Measurements from ENCODE around the gene PRKCE. TPM values are rescaled to one million over a fixed set of nuclear protein-coding genes. Genes with fewer than 3 reads are reported as not detected.

The PRKCE gene
- total RNA-seq, 2 donors from 2014 or later: 7.3 to 20.8 TPM

DNA sequence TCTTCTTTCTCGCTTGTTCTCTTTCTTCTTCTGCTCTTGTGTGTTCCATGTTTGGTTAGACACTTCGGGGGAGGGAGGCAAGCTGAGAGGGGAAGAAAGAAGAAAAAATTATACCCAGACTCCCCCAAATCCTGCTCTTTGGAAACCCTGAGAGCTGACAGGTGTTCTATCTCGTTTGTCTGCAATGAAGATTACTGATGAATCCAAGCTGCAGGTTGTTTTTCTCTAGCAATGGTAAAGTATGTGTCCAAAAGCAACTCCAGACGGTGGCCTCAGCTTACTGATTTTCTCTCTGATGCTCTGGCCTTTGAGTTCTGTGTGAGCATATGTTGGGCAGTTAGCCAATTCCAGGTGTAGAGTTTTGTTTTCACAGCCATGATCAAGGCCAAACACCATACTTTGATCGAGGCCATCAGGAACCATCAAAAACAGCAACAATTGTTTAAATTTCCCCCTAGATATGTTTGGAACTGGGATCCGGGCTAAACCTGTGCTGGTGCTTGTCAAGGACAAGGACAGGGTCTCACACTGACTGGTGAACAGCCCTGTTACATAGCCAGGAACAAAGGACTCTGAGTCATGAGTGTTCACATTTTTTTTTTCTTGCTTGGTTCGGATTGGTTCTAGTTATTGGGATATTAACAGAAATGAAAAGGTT, 142.0 kb downstream of the PRKCE start:
- TF ChIP-seq, protein P1, sequence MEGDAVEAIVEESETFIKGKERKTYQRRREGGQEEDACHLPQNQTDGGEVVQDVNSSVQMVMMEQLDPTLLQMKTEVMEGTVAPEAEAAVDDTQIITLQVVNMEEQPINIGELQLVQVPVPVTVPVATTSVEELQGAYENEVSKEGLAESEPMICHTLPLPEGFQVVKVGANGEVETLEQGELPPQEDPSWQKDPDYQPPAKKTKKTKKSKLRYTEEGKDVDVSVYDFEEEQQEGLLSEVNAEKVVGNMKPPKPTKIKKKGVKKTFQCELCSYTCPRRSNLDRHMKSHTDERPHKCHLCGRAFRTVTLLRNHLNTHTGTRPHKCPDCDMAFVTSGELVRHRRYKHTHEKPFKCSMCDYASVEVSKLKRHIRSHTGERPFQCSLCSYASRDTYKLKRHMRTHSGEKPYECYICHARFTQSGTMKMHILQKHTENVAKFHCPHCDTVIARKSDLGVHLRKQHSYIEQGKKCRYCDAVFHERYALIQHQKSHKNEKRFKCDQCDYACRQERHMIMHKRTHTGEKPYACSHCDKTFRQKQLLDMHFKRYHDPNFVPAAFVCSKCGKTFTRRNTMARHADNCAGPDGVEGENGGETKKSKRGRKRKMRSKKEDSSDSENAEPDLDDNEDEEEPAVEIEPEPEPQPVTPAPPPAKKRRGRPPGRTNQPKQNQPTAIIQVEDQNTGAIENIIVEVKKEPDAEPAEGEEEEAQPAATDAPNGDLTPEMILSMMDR (IDR thresholded peaks at IDR 0.05): no peak
- no peak for TF ChIP-seq POLR2A (IDR thresholded peaks at IDR 0.05)
- H3K4me1 ChIP-seq: peaks cover 27% of the 10 kb centered on the region
- H3K9me3 ChIP-seq: no peaks in the 10 kb centered on the region
- no peaks in the 10 kb centered on the region for H3K27me3 ChIP-seq
- DNase-seq (peak; percentile 51 to 73 (median 60)), ATAC-seq (peak; percentile 80)
- H3K4me3 ChIP-seq: no peak overlapping the region
- intact Hi-C loops (cut with DNase I): no loop called here
- 36 to 45% methylated on average over 7 of the region's 7 CpGs for WGBS, 2 donors
- no peaks in the 10 kb centered on the region for H3K36me3 ChIP-seq (replicated peaks in 1 of 2; ENCODE audit: insufficient read depth in 1 of 2, low read depth in 2 of 2)
- peak overlapping the region; percentile 18 to 65 (median 50) for H3K27ac ChIP-seq

DNA sequence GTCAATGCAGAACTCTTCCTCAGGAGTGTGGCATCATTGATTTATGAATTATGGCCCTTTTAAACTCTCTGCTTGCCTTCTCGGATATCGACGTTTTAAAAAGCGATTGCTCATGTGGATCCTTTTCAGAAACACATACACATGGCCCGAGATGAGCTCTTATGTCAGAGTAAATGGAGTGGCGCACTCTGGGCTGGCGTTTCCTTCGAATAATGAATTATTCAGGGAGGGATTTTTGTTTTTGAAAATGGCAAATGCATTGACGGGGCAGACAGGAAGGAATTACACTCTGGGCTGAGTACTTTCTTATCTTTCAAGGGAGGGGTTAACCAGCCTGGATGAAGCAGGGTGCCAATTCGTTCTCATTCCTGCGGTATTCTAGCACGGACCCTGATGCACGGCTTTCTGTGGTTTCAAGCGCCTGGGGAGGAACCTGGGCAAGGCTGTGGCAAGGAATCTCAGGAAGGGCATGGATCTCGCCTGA, 142.7 kb downstream of the PRKCE start:
- Histone ChIP-seq H3K36me3 (replicated peaks in 1 of 2; ENCODE audit: insufficient read depth in 1 of 2, low read depth in 2 of 2) (no peaks in the 10 kb centered on the region), H3K27me3 (no peaks in the 10 kb centered on the region), H3K9me3 (no peaks in the 10 kb centered on the region), H3K4me3 (no peak overlapping the region), H3K4me1 (peaks cover 27% of the 10 kb centered on the region), H3K27ac (peak overlapping the region; percentile 18 to 65 (median 50))
- intact Hi-C loops (cut with DNase I): no loop called here
- no peak for ATAC-seq
- no peak for DNase-seq
- TF ChIP-seq, protein P1 (IDR thresholded peaks at IDR 0.05): no peak
- TF ChIP-seq POLR2A (IDR thresholded peaks at IDR 0.05): no peak
- WGBS, 2 donors: 64 to 84% methylated on average over 15 of the region's 15 CpGs

DNA sequence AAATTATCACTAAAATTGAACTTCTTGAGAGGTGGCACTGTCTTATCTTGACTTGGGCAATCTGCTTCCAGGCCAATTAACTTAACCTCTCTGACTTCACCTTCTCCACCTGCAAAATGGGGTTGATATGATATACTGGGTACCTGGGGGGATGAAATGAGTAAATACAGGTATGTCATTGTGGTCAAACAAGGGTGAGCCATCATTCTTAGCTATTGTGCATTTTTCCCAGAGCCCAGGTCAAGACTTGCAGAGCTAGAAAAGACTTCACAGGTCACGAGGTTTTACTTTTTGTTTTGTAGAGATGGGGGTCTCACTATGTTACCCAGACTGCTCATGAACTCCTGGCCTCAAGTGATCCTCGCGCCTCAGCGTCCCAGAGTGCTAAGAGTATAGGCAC, 145.0 kb downstream of the PRKCE start:
- no peak overlapping the region for H3K27ac ChIP-seq
- H3K9me3 ChIP-seq: no peaks in the 10 kb centered on the region
- 87 to 96% methylated on average over 4 of the region's 4 CpGs for WGBS, 2 donors
- no peak overlapping the region for H3K4me3 ChIP-seq
- intact Hi-C loops (cut with DNase I): no loop called here
- TF ChIP-seq, protein P1 (IDR thresholded peaks at IDR 0.05): no peak
- TF ChIP-seq POLR2A (IDR thresholded peaks at IDR 0.05): no peak
- ATAC-seq: no peak
- no peaks in the 10 kb centered on the region for H3K27me3 ChIP-seq
- H3K36me3 ChIP-seq (replicated peaks in 1 of 2; ENCODE audit: insufficient read depth in 1 of 2, low read depth in 2 of 2): no peaks in the 10 kb centered on the region
- DNase-seq: no peak
- H3K4me1 ChIP-seq: peaks cover 17% of the 10 kb centered on the region

DNA sequence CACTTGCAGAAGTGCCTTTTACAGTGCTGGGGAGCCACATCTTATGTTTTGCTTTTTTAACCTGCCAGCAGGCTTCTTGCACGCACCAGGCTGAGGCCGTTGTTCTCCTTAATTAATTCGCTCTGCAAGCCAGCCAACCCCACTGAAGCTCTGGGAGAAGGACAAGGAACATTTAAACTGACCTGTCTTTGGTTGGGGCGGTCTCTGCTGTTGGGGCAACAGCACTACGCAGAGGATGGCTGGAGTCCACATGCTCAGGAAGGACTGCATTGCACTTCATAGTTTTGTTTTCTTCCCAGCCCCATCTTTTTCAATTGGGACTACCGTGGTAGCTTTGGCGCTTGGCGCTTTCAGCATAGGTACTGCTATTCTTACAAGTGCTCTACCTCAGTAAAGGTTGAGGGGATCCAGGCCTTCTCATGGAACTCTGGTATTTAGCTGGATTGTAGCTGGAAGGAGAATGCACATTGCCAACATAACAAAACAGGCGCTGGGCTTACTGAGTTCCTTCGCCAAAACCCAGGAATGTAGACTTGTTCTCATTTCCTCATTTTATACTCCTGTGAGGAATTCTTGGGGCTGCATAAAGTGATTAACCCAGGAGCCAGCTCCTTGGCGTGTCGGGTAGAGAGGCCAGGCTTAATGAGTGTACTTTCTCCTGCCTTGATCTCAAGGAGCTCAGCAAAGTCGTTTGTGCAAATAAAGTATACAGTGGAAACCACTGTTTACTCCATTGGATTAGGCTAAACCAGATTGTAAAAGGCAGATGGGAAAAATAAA, 146.2 kb downstream of the PRKCE start:
- ATAC-seq: no peak
- peaks cover 17% of the 10 kb centered on the region for H3K4me1 ChIP-seq
- H3K27me3 ChIP-seq: no peaks in the 10 kb centered on the region
- no peaks in the 10 kb centered on the region for H3K36me3 ChIP-seq (replicated peaks in 1 of 2; ENCODE audit: insufficient read depth in 1 of 2, low read depth in 2 of 2)
- no peak overlapping the region for H3K27ac ChIP-seq
- TF ChIP-seq, protein P1 (IDR thresholded peaks at IDR 0.05): no peak
- no peak for TF ChIP-seq POLR2A (IDR thresholded peaks at IDR 0.05)
- no peak overlapping the region for H3K4me3 ChIP-seq
- intact Hi-C loops (cut with DNase I): no loop called here
- no peaks in the 10 kb centered on the region for H3K9me3 ChIP-seq
- DNase-seq: no peak
- WGBS, 2 donors: 90 to 93% methylated on average over 13 of the region's 13 CpGs

All from body of pancreas (tissue), 4 donors.